T47D (cell line): ENCODE results near the gene NSD1.
"Not testable (repeated sequence)": the region's sequence is repeated elsewhere in the genome, so short reads cannot be mapped to it uniquely, and the experiment has no call there.

Experiments used
- DNase-seq, 2 experiments: peaks; one replicate each; pipeline versions ENCODE4 v3.0.0 to v3.0.0-alpha.2; 2011 to 2012; ENCODE audit warnings: low read depth in 1 of 2, low spot score in 1 of 2
- JUND ChIP-seq: IDR thresholded peaks from 2 replicates; pipeline ENCODE4 v1.6.1; 2012; ENCODE audit warnings: low read depth
- in situ Hi-C: cut with HindIII; loops from 2 replicates; pipeline ENCODE4 v1.10.0; 2016; ENCODE audit warnings: low sequenced_read_pairs, low pct_unique_long_range_greater_than_20kb

The NSD1 gene

DNA sequence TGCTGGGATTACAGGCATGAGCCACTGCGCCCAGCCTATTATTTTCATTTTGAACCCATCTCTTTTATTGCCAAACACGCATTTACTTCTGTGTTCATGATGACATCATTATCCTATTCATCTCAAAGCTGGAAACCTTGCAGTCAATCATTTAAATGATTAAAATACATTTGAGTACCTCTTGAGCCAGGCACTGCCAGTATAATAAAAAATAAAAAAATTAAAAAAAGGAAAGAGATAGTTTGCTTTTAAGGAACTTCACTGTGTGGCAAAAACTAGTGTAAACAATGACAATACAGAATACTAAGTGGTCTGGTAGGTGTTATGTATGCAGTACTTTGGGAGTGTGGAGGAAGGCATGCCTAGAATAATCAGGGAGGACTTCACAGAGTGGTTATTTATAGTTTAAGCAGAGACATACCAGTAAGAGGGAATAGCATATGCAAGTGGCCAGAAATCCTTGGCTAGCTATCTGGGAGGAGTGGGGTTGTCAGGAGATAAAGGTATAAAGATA is 8.6 kb downstream of the NSD1 start:
- in situ Hi-C loops, result no loop called here
- no peak for DNase-seq
- no peak for TF ChIP-seq JUND

DNA sequence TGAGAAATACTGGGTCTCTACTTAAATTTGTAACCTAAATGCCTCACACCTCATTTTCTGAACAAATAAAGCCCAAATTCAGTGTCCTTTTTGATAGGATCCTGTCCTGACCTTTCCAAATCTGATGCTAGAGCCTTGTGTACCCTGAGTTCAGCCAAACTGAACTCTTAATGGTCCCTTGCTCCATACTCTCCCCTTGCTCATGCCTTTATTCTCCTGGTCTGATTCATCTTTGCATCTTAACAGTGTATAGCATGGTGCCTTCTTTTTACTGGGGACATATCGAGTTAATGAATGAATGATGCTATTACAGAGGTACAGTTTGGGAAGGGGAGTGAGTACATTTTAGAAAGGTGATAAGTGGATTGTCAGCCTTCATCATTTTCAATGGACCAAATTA is 9.2 kb downstream of the NSD1 start:
- in situ Hi-C loops, result no loop called here
- no peak for TF ChIP-seq JUND

DNA sequence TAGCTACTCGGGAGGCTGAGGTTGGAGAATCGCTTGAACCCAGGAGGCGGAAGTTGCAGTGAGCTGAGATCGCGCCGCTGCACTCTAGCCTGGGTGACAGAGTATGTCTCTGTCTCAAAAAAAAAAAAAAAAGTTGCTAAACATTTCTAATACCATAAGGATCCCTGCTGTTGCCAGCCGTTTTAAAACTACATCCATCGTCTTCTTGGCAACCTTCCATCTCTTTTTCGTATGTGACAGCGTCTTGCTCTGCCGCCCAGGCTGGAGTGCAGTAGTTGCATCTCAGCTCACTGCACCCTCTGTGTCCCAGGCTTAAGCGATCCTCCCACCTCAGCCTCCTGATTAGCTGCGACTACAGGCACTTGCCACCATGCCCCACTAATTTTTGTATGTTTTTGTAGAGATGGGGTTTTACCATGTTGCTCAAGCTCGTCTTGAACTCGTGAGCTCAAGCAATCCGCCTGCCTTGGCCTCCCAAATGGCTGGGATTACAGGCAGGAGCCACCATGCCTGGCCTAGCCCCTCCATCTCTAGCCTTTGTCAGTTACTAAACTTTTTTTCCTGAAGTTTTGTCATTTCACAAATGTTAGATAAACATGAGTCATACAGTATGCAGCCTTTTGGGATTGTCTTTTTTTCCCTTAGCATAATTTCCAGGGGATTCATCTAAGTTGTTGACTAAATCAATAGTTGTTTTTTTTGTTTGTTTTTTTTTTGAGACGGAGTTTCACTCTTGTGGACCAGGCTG is 13.5 kb downstream of the NSD1 start:
- TF ChIP-seq JUND, result no peak
- in situ Hi-C loops, result no loop called here
- no peak for DNase-seq

More for the DNA sequence above, 9.2 kb downstream of the NSD1 start:
- no peak for DNase-seq

DNA sequence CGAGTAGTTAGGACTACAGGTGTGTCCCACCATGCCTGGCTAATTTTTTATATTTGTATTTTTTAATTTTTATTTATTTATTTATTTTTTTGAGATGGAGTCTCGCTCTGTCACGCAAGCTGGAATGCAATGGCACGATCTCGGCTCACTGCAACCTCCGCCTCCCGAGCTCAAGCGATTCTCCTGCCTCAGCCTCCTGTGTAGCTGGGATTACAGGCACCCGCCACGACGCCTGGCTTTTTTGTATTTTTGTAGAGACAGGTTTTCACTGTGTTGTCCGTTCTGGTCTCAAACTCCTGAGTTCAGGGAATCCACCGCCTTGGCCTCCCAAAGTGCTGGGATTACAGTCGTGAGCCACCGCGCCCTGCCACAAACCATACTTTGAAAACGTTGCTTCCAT is 16.5 kb downstream of the NSD1 start:
- DNase-seq, in situ Hi-C loops: not testable (repeated sequence)

DNA sequence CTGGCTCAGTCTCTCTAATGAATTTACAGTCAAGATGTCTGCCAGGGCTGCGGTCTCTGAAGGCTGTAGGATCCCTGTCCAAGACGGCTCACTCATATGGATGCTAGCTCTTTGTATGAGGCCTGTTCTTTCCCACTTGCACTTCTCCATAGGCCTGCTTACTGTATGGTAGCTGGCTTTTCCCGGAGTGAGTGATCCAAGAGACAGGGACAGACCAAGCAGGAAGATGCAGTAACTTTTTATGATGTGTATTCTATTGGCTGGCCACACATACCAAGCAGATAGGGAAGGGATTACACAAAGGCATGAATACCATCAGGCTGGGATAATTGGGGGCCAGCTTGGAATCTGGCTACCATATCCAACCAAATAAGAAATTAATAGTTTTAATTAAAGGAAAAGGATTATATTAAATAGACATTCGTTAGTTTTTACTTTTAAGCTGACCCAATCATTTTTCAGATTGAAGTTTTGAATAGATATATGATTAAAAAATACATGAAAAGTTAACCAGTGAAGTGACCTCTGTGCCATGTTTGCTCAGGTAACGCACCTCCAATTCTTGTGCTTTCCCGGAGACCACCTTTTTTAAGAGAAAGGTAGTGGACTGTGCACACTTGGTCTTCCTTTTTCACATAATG is 20.6 kb downstream of the NSD1 start:
- in situ Hi-C loops, result no loop called here
- no peak for DNase-seq
- no peak for TF ChIP-seq JUND

DNA sequence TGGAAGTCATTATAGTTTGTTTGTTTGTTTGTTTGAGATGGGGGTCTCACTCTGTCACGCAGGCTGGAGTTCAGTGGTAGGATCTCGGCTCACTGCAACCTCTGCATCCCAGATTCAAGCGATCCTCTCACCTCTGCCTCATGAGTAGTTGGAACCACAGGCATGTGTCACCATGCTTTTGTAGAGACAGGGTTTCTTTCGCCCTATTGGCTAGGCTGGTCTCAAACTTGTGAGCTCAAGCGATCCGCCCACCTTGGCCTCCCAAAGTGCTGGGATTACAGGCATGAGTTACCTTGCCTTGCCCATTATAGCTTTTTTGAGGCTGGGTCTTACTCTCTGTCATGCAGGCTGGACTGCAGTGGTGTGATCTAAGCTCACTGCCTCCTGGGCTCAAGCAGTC is 28.8 kb downstream of the NSD1 start:
- DNase-seq, result no peak
- in situ Hi-C loops, result no loop called here
- no peak for TF ChIP-seq JUND

DNA sequence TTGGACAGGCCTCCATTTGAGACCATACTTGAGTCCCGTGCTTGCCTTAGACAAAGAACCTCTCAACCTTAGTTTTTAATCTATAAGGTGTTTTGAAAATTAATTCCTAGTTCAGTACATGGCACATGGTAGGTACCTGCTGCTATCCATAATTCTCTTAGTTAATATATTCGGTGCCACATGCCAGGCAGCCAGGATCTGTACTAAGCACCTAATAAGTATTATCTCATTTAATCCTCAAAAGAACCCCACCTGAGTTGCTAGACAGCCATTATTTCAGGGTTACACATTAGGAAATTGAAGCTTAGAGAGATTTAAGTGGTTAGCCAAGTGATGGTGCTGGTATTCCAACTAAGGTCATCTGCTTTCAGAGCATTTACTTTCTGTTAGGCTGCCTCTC is 29.9 kb downstream of the NSD1 start:
- in situ Hi-C loops, result no loop called here
- TF ChIP-seq JUND, result no peak
- no peak for DNase-seq

DNA sequence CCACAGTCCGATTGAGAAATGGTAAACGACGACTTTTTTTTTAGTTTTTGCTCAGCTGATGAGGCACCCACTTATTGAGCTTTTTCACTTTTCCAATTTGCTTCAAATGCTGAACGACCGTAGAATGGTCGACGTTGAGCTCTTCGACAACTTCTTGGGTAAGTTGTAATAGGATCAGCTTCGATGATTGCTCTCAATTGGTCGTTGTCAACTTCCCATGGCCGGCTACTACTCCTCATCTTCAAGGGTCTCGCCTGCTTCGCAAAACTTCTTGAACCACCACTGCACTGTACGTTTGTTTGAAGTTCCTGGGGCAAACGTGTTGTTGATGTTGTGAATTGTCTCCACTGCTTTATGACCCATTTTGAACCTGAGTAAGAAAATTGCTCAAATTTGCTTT is 35.7 kb downstream of the NSD1 start:
- DNase-seq, result no peak
- no peak for TF ChIP-seq JUND
- in situ Hi-C loops, result no loop called here

DNA sequence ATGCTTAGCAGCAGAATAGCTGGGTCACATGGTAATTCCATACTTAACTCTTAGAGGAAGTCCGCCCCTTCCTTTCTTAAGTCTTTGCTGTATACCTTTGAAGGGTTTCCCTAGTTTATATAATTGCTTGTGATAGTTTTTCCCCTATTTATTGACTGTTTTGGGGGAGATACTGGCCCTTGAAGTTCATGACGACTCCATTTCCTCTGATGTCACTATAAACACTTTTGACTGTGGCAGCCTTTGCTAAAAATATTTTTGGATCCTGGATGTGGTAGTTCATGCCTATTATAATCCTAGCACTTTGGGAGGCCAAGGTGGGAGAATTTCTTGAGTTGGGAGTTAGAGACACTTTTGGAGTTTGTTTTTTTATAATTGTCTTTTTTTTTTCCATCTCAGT is 38.4 kb downstream of the NSD1 start:
- in situ Hi-C loops, result no loop called here
- TF ChIP-seq JUND, result no peak
- no peak for DNase-seq

DNA sequence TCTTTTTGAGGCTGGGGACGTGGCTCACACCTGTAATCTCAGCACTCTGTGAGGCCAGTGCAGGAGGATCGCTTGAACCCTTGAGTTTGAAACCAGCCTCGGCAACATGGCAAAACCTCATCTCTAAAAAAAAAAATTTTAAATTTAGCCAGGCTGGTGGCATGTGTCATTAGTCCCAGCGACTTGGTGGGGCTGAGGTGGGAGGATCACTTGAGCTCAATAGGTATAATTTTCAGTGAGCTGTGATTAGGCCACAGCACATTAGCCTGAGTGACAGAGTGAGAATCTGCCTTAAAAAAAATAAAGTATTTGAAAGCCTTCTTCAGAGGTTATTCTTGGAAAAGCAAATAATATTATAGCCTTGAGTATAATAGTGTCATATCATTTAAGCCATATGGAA is 41.8 kb downstream of the NSD1 start:
- no peak for TF ChIP-seq JUND
- no peak for DNase-seq
- in situ Hi-C loops, result no loop called here

DNA sequence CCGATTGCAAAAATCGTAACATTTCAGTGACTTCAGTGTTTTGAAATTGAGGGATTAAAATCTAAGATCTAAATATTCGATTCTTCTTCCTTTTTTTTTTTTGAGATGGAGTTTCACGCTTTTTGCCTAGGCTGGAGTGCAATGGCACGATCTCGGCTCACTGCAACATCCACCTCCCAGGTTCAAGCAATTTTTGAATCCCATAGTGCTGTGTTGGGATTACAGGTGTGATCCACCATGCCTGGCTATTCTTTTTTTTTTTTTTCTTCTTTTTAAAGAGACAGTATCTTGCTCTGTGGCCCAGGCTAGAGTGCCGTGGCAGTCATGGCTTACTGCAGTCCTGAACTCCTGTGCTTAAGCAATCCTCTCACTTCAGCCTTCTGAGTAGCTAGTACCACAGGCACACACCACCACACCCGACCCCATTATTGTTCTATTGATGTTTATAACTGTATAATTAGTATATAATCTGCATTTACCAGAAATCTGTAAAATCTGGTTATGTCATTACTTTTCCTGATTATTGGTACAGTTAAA is 42.7 kb downstream of the NSD1 start:
- no peak for TF ChIP-seq JUND
- no peak for DNase-seq
- in situ Hi-C loops, result no loop called here

DNA sequence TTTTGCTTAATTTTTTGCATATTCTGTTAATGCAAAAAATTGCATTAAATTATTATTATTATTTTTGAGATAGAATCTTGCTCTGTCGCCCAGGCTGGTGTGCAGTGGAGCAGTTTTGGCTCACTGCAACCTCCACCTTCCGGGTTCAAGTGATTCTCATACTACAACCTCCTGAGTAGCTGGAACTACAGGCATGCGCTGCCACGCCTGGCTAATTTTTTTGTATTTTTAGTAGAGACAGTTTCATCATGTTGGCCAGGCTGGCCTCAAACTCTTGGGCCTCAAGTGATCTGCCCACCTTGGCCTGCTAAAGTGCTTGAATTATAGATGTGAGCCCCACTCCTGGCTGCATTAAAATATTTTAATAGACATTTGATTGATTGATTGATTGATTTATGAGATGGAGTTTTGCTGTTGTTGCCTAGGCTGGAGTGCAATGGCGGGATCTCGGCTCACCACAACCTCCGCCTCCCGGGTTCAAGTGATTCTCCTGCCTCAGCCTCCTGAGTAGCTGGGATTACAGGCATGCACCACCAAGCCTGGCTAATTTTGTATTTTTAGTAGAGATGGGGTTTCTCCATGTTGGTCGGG is 44.4 kb downstream of the NSD1 start:
- in situ Hi-C loops, DNase-seq: not testable (repeated sequence)

DNA sequence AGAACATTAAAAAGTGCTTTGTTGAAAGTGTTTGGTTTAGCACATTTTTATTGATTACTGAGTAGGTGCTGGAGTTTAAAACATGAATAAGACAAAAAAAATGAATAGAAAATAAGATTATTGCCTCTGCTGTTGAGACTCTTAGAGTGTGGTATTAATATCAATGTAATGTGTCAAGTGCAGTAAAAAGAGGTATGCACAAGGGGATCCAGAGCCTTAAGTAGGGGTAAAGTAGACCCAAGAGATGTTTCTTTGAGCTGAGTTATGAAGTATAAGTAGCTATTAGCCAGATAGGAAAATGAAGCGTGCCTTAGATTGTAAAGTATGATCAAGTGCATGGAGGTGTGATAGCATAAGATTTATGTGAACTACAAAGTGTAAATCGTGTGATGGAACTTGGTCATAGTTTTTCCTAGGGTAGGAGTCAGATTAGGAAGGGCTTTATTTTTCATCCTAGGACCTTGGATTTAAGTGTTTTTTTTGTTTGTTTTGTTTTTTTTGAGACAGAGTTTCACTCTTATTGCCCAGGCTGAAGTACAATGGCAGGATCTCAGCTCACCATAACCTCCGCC is 45.2 kb downstream of the NSD1 start:
- in situ Hi-C loops, result no loop called here
- no peak for DNase-seq
- no peak for TF ChIP-seq JUND
